SKM-1 (cell line): ENCODE measurements around the gene IQGAP3.
"Not testable (repeated sequence)": the region's sequence is repeated elsewhere in the genome, so short reads cannot be mapped to it uniquely, and the experiment has no call there.

ENCODE experiments used
- DNase-seq: peaks from one replicate; lab custom pipeline; 2025; ENCODE audit not compliant: unreplicated experiment; lab: John Stamatoyannopoulos, UW

Gene IQGAP3

GRCh38 chr1:156592910-156593660 is 20.7 kb upstream of the IQGAP3 start:
- no peak for DNase-seq

DNA sequence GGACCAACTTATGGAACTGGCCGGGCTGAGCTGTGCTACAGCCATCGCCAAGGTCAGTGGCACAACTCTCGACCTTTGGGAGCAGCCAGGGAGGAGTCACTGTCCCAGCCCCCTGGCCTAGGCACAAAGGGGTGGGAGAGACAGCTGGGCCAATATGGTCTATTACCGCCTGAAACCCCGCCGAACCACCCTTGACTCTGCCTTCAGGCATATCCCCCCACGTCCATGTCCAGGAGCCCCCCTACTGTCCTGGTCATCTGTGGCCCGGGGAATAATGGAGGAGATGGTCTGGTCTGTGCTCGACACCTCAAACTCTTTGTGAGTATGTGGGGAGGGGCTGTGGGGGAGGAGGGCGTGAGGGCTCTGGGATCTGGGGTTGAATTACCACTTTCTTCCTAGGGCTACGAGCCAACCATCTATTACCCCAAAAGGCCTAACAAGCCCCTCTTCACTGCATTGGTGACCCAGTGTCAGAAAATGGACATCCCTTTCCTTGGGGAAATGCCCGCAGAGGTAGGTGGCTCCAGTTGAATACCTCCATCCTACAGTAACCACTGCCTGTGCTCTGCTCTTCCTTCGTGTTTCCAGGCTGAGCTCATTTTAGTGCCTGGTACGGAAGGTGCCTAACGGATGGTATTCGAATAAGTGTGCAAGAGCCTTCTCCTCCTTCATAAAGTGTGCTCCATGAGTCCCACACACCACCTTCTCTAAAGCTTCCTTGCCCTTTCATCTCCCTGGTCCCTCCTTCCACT is 20.0 kb upstream of the IQGAP3 start:
- no peak for DNase-seq

DNA sequence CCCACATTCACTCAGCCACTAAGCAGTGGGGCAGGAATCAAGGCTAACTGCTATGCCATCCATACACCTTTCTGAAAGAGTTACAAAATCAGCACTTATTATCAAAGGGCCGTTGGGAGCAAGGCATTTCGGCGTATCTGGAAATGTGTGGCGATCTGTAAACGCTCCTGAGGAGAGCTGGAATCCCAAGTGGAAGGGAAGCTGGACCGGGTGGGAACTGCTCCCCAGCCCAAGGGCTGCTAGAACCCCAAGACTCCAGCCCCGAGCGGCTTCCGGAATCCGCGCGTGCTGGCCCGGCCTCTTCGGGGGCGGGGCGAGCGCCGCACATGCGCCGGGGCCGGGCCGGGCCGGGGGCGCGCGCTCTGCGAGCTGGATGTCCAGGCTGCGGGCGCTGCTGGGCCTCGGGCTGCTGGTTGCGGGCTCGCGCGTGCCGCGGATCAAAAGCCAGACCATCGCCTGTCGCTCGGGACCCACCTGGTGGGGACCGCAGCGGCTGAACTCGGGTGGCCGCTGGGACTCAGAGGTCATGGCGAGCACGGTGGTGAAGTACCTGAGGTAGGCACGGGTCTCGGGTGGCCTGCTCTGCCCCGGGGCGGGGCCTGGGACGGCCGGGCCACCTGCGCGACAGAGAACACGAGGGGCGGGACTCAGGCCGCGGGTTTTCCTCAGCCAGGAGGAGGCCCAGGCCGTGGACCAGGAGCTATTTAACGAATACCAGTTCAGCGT is 19.2 kb upstream of the IQGAP3 start, which contains the start of gene NAXE:
Gene NAXE (plus strand): TSS at position 345 of the 726 bp plus-strand sequence. CDS start 29 bp downstream, at position 374.
- DNase-seq: no peak

- no peak for DNase-seq
Observed at GRCh38 chr1:156591181-156591431, 18.7 kb upstream of the IQGAP3 start.

DNA sequence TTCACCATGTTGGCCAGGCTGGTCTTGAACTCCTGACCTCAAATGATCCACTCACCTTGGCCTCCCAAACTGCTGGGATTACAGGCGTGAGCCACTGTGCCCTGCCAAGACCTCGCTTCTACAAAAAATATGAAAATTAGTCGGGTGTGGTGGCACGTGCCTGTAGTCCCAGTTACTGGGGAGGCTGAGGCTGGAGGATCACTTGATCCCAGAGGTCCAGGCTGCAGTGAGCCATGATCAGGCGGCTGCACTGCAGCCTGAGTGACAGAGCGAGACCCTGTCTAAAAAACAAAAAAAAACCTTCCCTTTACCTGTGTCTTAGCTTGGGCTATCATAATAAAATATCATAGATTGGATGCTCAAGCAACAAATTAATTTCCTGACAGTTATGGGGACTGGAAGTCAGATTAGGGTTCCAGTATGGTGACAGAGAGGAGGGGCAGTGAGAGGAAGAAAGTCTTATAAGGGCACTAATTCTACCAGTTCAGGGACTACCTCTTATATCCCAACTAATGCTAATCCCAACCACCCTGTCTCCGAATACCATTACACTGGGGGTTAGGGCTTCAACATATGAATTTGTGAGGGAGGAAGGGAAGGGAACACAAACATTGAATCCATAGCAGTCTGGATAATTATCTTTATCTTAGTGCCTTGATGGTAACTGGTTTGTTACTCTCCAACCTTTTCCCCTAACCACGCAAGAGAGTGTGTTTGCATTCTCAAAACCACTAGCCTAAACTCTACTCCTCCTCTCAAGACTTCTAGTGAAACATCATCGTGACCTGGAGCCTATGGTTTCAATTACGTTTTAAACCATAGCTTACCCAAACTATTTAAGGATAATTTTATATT is 18.2 kb upstream of the IQGAP3 start:
- DNase-seq: no peak

DNA sequence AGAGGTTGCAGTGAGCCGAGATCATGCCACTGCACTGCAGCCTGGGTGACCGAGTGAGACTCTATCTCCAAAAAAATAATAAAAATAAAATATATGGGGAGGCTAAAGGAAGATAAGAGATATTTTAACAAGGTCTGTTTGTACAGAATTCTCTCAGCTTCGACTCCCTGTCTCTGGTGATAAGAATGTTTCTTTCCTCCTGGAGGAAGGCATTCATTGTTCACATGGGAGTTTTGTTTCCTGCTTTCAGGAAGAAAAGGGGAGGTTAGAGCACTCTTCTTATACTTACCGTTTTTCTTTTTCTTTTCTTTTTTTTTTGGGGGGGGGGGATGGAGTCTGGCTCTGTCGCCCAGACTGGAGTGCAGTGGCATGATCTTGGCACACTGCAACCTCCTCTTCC is 17.2 kb upstream of the IQGAP3 start:
- no peak for DNase-seq

GRCh38 chr1:156587927-156588326 is 15.6 kb upstream of the IQGAP3 start:
- not testable (repeated sequence) for DNase-seq

DNA sequence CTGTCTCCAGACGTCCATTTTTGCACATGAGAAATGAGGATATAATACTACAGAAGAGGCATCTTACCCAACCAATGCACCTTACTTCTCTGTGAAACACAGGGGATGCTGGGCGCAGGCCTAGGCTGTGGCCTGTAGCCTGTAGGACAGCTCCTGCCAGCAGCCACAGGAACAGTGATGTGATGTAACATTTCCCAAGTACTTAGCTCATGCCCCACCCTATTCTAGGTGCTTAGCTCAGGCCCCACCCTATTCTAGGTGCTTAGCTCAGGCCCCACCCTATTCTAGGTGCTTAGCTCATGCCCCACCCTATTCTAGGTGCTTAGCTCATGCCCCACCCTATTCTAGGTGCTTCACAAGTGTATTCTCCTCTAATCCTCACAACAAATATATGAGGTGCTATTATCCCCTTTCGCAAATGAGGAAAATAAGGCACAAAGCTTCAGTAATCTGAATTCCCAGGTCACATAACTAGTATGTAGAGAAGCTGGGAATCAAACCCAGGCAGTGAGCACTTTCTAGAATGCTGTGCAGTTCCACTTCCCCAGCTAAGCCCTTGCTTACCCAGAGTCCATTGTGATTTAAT is 14.6 kb upstream of the IQGAP3 start:
- no peak for DNase-seq

GRCh38 chr1:156586323-156586722 is 14.0 kb upstream of the IQGAP3 start:
- no peak for DNase-seq

GRCh38 chr1:156584813-156585212 is 12.4 kb upstream of the IQGAP3 start:
- no peak for DNase-seq

DNA sequence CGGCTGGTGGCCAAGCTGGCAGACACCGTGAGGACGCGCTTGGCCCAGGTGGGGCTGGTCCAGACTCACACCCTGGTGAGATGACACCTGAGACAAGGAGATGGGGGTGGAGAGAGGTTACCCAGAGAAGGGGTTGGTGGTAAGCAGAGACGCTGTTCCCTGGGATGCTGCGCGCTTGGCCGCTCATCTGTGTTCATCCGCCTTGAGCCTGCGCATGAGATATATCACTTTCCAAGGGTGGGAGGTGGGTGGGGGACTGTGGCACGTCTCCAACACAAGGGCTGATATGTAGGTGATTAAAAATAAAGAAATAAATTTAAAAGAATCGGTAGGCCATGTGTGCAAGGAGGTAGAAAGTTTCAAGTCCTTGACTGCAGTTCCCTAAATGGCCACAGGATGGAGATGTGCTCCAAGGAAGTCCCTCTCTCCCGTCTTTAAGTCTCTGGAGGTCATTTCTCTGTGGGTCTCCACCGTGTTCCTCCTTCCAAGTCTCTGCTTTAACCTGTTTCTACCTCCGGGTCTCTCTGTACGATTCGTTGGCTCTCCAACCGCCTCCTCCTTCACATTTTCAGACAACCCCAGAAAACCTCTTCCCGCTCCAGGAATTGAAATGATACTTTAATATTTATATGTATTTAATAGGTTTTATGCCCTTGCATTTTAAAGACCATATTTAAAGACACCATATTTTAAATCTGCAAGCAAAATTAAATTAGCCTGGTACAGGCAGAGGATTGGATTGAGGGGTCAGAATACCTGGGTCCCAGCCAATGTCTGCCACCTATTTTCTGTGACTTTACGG is 11.7 kb upstream of the IQGAP3 start:
- DNase-seq: peak; percentile 82

DNA sequence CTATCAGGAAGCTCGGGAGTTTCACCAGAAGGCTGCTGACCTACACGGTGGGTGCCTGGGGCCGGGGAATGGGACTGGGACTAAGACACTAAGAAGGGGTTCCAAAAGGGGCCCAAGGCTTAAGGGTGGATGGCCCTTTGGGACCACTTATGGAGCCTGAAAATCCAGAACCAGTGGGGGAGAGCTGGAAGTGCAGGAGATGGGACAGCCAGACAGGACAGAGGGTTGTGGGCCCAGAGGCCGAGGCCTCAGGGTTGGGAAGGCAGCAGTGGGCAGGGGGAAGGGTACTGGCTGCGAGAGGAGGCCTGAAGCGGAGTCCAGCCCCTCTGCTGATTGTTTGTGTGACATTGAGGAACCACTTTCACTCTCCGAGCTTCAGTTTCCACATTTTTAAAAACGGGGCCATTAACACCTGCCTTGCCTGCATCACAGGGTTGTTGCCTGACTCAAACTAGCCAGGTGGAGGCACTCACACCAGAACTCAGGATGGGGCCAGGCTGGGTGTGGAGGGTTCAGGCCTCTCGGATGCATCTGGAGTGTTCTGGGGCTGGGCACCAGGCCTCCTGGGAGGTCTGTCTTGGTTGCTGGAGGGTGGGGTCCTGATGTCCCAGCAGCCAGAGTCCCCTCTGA is 10.1 kb upstream of the IQGAP3 start:
- DNase-seq: no peak

GRCh38 chr1:156581661-156582387 is 9.5 kb upstream of the IQGAP3 start:
- DNase-seq: no peak

DNA sequence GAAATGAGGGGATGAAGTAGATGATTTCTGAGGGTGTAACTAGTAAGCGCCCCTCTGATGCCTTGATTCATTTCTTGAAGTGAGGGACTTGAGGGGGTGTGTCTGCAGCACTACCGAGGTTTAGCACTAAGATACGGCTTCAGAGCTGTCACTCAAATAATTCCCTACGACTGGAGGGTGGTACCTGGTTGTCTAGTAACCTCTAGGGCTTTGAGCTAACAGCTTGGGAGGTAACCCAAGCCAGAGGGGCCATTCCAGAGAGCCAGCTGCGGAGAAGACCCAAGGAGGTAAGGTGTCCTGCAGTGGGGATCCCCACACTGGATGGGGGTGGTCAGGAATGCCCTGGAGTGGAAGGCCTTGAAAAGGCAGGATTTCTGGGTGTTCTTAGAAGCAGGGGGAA is 7.1 kb upstream of the IQGAP3 start, which contains the start of gene TTC24:
Gene TTC24 (plus strand): TSS at position 252 of the 400 bp plus-strand sequence. CDS start 1,642 bp downstream, outside the sequence.
- no peak for DNase-seq

- no peak for DNase-seq
Observed at GRCh38 chr1:156578055-156578454, 5.7 kb upstream of the IQGAP3 start.

DNA sequence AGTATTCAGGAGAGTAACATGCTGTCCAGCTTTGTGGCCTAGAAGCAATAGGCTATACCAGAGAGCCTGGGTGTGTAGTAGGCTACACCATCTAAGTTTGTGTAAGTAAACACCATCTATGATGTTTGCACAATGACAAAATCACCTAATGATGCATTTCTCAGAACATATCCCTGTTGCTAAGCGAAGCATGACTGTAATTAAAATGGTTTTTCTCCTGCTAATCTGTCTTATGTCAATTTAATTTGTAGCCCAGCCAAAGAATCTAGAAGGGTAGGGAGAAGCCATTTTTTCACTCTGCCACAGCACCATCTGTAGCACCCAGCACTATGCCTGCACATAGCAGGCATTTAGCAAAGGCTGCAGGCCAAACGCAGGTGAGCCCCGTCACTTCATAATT is 5.2 kb upstream of the IQGAP3 start:
- no peak for DNase-seq

DNA sequence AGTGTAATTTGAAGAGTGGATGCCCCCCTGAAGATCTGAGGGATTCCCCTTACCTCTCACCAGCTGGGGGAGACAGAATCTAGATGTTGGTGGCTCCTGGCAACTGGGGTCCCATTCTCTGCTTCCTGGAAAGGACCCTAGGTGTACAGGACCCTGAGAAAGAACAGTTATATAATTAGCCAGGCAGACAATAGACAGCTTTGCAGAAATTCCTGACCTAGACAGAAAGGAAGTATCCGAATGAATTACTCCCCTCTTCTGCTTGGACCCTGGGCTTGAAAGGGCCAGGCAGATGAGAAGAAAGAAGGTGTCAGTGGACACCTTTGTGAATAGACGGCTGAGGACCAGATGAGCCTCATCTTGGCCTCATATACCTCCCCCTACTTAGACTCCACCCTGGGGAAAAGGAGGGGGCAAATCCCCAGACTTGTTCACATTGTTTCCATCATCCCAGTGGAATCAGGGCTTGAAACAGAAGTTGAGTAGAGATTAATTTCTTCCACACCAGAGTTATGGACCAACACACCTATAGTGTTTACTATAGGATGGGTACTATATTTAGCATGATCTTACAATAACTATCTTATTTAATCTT is 1.8 kb upstream of the IQGAP3 start:
- no peak for DNase-seq

- DNase-seq: no peak
Observed at GRCh38 chr1:156572663-156573018, 276 bp upstream of the IQGAP3 start.
